Lower leg skin (tissue), 4 donors: ENCODE measurements around the gene FEZF1. TPM values are rescaled to one million over a fixed set of nuclear protein-coding genes. Genes with fewer than 3 reads are reported as not detected.

ENCODE experiments used
- DNase-seq, 2 donors: peaks; one replicate each; pipeline ENCODE4 v3.0.0-alpha.2; 2019; ENCODE audit warnings: low spot score in 2 of 2
- H3K4me3 ChIP-seq: fragments of 200-600 bp; sonication (generic); 2 replicates; pipeline ENCODE4 v1.5.1; 2017; ENCODE audit warnings: mild to moderate bottlenecking, low read depth; ENCODE audit not compliant: poor library complexity, severe bottlenecking
- CTCF ChIP-seq, 3 donors: fragments of 450-650 bp; IDR thresholded peaks; one replicate each; pipeline ENCODE4 v1.5.1; 2016; ENCODE audit warnings: antibody characterized with exemption in 3 of 3, mild to moderate bottlenecking in 3 of 3, moderate library complexity in 2 of 3
- POLR2A ChIP-seq, 2 donors: fragments of 450-650 bp; IDR thresholded peaks; one replicate each; pipeline ENCODE4 v1.6.1; 2016 to 2017; ENCODE audit warnings: antibody characterized with exemption in 2 of 2, mild to moderate bottlenecking in 1 of 2, moderate library complexity in 1 of 2
- WGBS, 2 donors: methylation state at CpG; one replicate each; pipeline ENCODE4 v1.1.5; 2018; 5-methylcytosine and 5-hydroxymethylcytosine counted together
- intact Hi-C: fragments of 100-400 bp; cut with DNase I; formaldehyde crosslinking; loops from one replicate; pipeline ENCODE4 v1.15.0; 2023; ENCODE audit warnings: low total_unique reads
- total RNA-seq, 4 donors: library from RNA; depleted of rRNA; stranded (reverse); fragments of >200 nt; gene quantifications; one replicate each; pipeline ENCODE4 v1.1.0, GENCODE V29; 2016

Gene FEZF1
- total RNA-seq, 4 donors from 2014 or later: not detected

GRCh38 chr7:122340427-122340826 is 35.9 kb upstream of the FEZF1 start:
- no peak for DNase-seq
- TF ChIP-seq CTCF (IDR thresholded peaks at IDR 0.05): no peak
- TF ChIP-seq POLR2A (IDR thresholded peaks at IDR 0.05): no peak
- 97 to 100% methylated on average over 1 of the region's 1 CpG for WGBS, 2 donors
- no peak overlapping the region for H3K4me3 ChIP-seq
- intact Hi-C loops: no loop called here

GRCh38 chr7:122339145-122339904 is 34.8 kb upstream of the FEZF1 start:
- intact Hi-C loops: no loop called here

DNA sequence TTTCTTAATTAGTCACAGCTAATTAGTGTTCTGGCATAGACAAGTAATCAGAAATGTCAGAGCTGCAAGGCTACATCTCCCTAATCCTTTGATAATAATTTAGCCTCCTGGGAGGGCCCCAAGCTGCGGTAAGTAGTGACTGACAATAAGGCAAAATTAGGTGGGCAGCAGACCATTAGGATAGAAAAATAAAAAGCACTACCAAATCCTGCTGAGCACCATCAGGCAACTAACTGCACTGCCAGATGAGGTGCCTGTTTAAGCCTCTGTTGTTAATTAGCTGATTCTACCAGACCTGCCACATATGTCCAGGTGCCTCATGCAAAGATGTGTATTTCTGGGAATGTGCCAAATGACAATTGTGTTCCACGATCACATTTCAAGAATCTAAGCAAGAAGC is 32.5 kb upstream of the FEZF1 start:
- no peak overlapping the region for H3K4me3 ChIP-seq
- intact Hi-C loops: no loop called here
- no peak for DNase-seq
- 56 to 59% methylated on average over 2 of the region's 2 CpGs for WGBS, 2 donors
- TF ChIP-seq CTCF (IDR thresholded peaks at IDR 0.05) (no peak), POLR2A (IDR thresholded peaks at IDR 0.05) (no peak)

More at GRCh38 chr7:122339145-122339904, 34.8 kb upstream of the FEZF1 start:
- no peak for DNase-seq
- TF ChIP-seq CTCF (IDR thresholded peaks at IDR 0.05) (no peak), POLR2A (IDR thresholded peaks at IDR 0.05) (no peak)
- WGBS, 2 donors: 84 to 86% methylated on average over 6 of the region's 6 CpGs
- no peak overlapping the region for H3K4me3 ChIP-seq

GRCh38 chr7:122329145-122329802 is 24.7 kb upstream of the FEZF1 start:
- TF ChIP-seq POLR2A (IDR thresholded peaks at IDR 0.05) (no peak), CTCF (IDR thresholded peaks at IDR 0.05) (no peak)
- DNase-seq: no peak

DNA sequence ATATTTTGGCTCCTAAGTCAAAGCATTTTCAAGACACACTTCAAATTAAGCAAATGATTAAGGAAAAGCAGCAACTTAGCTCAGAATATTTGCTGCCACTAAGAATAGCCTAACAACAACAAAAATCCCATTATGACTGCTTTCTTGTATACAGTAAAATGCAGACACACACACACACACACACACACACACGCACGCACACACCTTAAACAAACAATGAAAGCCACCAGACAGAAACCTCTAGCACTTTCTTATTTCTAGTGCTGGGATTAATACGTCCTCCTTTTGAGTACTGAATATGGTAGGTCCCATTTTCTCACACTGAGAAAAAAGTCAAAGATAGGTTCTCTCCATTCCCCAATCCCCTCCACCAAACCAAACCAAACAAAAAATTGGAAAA is 23.4 kb upstream of the FEZF1 start:
- WGBS, 2 donors: 74 to 75% methylated on average over 3 of the region's 3 CpGs
- no peak for DNase-seq
- intact Hi-C loops: loop anchor here (10.0 kb wide), 1 partner anchor 817 kb away; no protein-coding TSS in a partner anchor
- no peak overlapping the region for H3K4me3 ChIP-seq
- TF ChIP-seq CTCF (IDR thresholded peaks at IDR 0.05) (no peak), POLR2A (IDR thresholded peaks at IDR 0.05) (no peak)

More at GRCh38 chr7:122329145-122329802, 24.7 kb upstream of the FEZF1 start:
- no peak overlapping the region for H3K4me3 ChIP-seq
- WGBS, 2 donors: 72 to 76% methylated on average over 8 of the region's 8 CpGs
- intact Hi-C loops: loop anchor here (10.0 kb wide), 1 partner anchor 816 kb away; no protein-coding TSS in a partner anchor
